GM23338 (cell line): ENCODE results near the gene APPBP2.
"Not testable (repeated sequence)": the region's sequence is repeated elsewhere in the genome, so short reads cannot be mapped to it uniquely, and the experiment has no call there.

Experiments
- CREB1 ChIP-seq: fragments of 250-450 bp; sonication (Bioruptor Pico); IDR thresholded peaks from 2 replicates; pipeline ENCODE4 v1.5.0; 2020; ENCODE audit warnings: low read depth, mild to moderate bottlenecking, moderate library complexity
- CTCF ChIP-seq, 2 experiments: fragments of 200-600 bp in 1 of 2; sonication (generic) in 1 of 2; conservative IDR thresholded peaks; 2 replicates each; pipeline versions ENCODE4 v1.5.1 to v1.6.1; 2016 to 2017; ENCODE audit warnings: antibody characterized with exemption in 2 of 2, low read depth in 2 of 2, mild to moderate bottlenecking in 2 of 2, moderate library complexity in 1 of 2
- ETS1 ChIP-seq: IDR thresholded peaks from 2 replicates; pipeline ENCODE4 v1.6.1; 2016; ENCODE audit warnings: antibody characterized with exemption
- EZH2 ChIP-seq: fragments of 200-600 bp; sonication (generic); IDR thresholded peaks from one replicate; pipeline ENCODE4 v1.8.0; 2017; ENCODE audit warnings: antibody characterized with exemption, mild to moderate bottlenecking, low read depth; ENCODE audit not compliant: unreplicated experiment
- EZH2phosphoT487 ChIP-seq: fragments of 200-600 bp; sonication (generic); IDR thresholded peaks from one replicate; pipeline ENCODE4 v1.8.1; 2018; ENCODE audit warnings: antibody characterized with exemption; ENCODE audit not compliant: unreplicated experiment
- JUNB ChIP-seq: IDR thresholded peaks from one replicate; pipeline ENCODE4 v1.6.1; 2016; ENCODE audit warnings: antibody characterized with exemption; ENCODE audit not compliant: unreplicated experiment
- NANOG ChIP-seq: IDR thresholded peaks from 2 replicates; pipeline ENCODE4 v1.6.1; 2016; ENCODE audit warnings: antibody characterized with exemption, borderline replicate concordance
- POLR2AphosphoS5 ChIP-seq: IDR thresholded peaks from 2 replicates; pipeline ENCODE4 v1.6.1; 2016; ENCODE audit warnings: antibody characterized with exemption, low read depth
- REST ChIP-seq: IDR thresholded peaks from one replicate; pipeline ENCODE4 v1.6.1; 2018; ENCODE audit warnings: antibody characterized with exemption; ENCODE audit not compliant: unreplicated experiment
- STAT1 ChIP-seq: IDR thresholded peaks from one replicate; pipeline ENCODE4 v1.6.1; 2016; ENCODE audit warnings: antibody characterized with exemption; ENCODE audit not compliant: unreplicated experiment
- ZNF114 ChIP-seq: fragments of 250-450 bp; sonication (Bioruptor Pico); IDR thresholded peaks from 2 replicates; pipeline ENCODE4 v1.5.0; 2020; ENCODE audit warnings: mild to moderate bottlenecking, moderate library complexity
- ZNF331 ChIP-seq: fragments of 250-450 bp; sonication (Bioruptor Pico); IDR thresholded peaks from 2 replicates; pipeline ENCODE4 v1.5.0; 2020; ENCODE audit warnings: low read depth, mild to moderate bottlenecking, moderate library complexity
- ZNF462 ChIP-seq: fragments of 250-450 bp; sonication (Bioruptor Pico); IDR thresholded peaks from 2 replicates; pipeline ENCODE4 v1.5.0; 2020; ENCODE audit warnings: mild to moderate bottlenecking, moderate library complexity

GRCh38 chr17:60419003-60419402 lies 107.0 kb downstream of the APPBP2 start:
- TF ChIP-seq CTCF (conservative IDR thresholded peaks at IDR 0.05; ENCODE audit: low read depth in 2 of 2); REST; EZH2phosphoT487; EZH2; POLR2AphosphoS5; ETS1; ZNF462; CREB1 (CRISPR knock-in tag); ZNF331 (CRISPR knock-in tag); STAT1; JUNB; ZNF114 (CRISPR knock-in tag); NANOG: not testable (repeated sequence)
